NOMO-1 treated with DMSO at 0.1 percent for 48 hours (cell line): Measurements from ENCODE around the gene HYAL3.

Source experiments
- DNase-seq: peaks from one replicate; lab custom pipeline; 2025; ENCODE audit not compliant: unreplicated experiment; lab: John Stamatoyannopoulos, UW

The HYAL3 gene

GRCh38 chr3:50298836-50299637, at the start of gene HYAL3, which contains the start of gene NAA80:
HYAL3 (minus strand) TSS chr3:50299405; CDS start chr3:50295602, 3,803 bp downstream.
NAA80 (minus strand) TSS chr3:50299405; CDS start chr3:50297463, 1,942 bp downstream.
- DNase-seq = peak; percentile 99

- DNase-seq = peak; percentile 70
Measured at GRCh38 chr3:50347187-50347813, 48.1 kb upstream of the HYAL3 start.

GRCh38 chr3:50345586-50346234, 46.5 kb upstream of the HYAL3 start, which contains the start of gene ZMYND10:
ZMYND10 (minus strand) TSS chr3:50345732; CDS start chr3:50345579, 153 bp downstream.
- peak; percentile 39 for DNase-seq

DNA sequence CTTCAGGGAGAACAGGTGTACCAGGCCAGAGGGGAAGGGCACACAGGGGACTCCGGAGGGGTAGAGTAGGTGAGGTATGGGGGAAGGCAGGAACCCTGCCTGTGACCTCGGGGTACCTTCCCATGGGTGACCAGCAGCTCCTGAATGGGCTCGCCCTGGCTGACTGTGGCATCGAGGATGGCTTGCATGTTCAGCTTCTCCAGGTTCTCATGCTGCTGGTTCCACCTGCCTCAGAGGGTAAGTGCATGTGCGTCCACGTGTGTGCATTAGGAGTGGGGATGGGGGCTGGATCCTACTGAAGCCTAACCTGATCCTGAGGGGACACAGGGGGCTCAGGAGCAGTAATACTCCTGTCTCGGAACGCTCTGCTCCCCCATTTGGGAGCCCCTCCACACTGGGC, 45.8 kb upstream of the HYAL3 start:
- DNase-seq = no peak

DNA sequence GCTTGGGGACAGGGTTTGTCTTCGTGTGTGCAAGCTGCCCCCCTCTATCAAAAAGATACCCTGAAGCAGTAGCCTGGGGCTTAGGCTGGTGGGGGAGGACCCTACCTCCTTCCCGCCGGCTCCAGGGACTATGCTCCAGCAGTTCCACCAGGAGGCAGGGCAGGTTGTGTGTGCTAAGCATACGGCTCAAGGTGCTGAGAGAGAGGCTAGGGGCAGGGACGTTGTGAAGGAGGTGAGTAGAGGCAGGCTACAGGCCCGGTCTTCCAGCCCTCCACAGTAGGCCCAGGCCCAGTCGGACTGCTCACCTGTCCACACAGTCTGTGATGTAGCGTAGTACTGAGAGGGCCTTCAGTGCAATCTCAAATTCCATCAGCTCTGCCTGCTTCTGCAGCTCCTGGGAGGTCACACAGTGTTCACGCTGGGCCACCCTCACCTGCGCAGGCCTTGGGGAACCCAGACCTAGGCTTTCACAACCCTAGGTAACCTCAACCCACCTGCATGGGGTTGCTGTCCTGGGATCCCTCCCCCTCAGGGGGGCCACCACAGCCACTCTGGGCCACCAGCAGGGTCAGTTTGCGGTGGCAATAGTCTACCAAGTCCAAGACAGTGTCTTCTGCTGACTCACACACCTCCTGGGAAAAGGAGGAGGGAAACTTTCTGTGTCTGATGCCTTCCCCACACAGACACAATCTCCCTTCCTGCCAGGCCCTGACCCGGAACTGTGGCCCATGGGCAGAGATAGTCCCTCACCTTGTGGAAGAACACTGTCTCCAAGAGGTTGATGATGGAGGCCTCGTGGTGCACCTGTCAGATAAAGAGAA, 43.8 kb upstream of the HYAL3 start:
- no peak for DNase-seq

DNA sequence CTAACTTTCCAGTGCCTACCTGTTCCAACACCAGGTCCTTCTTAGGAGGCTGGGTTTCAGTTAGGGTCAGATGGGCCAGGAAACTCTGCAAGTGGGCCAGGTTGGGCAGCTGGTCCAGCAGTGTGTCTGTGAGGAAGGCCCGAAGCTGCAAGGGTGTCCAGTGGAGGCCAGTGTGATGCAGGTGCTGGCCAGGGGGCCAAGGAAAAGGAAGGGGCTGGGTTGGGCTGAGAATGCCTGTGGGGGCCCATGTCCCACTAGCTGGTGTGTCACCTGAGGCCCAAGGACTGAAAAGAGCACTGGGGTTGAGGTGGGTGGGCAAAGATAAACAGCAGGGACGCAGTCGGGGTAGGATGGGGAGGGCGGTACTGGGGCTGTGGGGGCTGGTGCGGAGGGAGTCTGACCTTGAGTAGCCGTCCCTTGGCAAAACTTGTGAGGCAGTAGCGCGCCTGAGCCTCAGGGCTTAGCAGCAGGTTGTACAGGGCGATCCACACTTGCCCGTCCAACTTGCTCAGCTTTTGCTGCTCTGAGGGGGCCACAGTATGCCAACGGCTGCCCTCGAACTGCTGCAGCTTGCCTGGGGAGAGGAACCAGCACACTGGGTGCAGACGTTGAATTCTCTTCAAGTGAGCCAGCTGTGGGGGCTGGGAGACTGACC, 42.9 kb upstream of the HYAL3 start:
- no peak for DNase-seq

GRCh38 chr3:50341537-50341936, 42.3 kb upstream of the HYAL3 start:
- no peak for DNase-seq

DNA sequence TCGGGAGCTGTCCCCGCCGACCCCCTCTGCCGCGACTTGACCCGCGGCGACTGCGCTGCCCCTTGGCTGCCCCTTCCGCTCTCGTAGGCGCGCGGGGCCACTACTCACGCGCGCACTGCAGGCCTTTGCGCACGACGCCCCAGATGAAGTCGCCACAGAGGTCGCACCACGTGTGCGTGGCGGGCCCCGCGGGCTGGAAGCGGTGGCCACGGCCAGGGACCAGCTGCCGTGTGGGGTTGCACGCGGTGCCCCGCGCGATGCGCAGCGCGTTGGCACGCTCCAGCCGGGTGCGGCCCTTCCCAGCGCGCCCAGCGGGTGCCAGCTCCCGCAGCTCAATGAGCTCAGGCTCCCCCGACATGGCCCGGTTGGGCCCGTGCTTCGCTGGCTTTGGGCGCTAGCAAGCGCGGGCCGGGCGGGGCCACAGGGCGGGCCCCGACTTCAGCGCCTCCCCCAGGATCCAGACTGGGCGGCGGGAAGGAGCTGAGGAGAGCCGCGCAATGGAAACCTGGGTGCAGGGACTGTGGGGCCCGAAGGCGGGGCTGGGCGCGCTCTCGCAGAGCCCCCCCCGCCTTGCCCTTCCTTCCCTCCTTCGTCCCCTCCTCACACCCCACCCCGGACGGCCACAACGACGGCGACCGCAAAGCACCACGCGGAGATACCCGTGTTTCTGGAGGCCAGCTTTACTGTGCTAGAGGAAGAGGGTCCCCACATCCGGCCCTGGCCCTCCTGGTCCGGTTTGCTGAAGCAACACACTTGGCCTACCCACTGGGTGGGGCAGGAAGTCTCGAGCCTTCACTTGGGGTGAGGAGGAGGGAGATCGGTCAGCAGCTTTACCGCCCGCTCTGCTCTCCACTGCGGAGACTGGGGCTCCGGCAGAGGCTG, 41.5 kb upstream of the HYAL3 start, which contains the start of gene RASSF1:
Gene RASSF1 (minus strand): TSS at position 389 of the 882 bp plus-strand sequence. CDS start 31 bp downstream, at position 358.
- DNase-seq = peak; percentile 98

DNA sequence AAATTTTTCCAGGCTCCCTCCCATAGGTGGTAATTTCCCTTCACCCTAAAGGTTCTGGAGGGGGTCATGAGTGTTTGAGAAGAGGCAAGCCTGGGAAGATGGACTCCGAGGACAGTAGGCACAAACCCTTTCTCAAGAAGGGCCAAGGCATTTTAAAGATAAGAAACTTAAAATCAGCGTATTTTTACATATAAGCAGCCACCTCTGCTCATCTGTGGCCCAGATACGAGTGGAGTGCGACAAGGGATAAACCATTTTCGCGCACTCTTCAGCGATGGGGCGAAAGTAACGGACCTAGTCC, 40.9 kb upstream of the HYAL3 start:
- DNase-seq = no peak

GRCh38 chr3:50339485-50340146, 40.4 kb upstream of the HYAL3 start:
- no peak for DNase-seq

DNA sequence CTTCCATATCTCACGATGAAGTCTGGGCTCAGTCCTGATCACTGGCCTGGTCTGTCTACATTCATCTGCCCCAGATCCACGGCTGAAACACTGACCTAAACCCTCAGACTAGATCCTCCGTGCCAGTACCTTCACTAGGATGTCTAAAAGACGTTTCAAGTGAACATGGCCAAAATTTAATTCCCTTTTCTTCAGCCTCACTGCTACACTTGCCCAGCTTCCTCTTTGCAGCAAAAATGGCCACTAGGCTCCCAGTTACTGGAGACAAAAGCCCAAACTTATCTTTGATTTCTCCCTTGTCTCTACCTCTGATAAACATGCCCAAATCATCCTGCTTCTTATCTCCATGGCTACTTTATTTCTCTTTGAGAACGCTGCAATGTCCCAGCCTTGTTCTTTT, 39.8 kb upstream of the HYAL3 start:
- peak; percentile 61 for DNase-seq

DNA sequence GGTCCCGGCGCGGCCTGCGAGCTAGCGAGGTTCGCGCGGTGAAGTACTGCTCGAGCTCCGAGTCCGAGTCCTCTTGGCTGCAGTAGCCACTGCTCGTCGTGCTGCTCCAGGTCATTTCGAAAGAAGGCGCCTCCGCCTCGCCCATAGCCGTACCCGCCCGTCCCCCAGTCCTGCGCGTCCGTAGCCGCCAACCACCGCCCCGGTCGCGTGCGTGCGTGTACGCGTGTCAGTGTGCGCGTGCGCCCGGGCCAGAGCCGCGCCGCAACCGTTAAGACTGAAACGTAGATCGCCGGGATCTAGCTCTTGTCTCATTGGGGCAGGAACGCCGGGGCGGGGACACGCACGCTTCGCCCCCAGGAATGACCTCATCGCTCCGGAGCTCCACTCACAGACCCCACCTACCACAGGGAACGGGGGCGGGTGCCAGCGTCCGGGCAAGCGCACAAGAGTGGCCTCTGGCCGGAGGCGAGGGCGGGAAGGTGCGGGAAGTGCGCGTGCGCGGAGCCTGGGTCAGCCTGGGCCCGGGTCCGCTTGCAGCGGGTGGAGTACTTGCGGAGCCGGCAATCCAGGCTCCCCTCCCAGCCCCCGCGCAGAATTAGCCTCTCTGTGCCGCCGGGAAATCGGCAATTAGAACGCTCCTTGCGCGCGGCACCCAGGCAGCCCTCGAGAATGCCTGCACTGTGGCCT, 38.1 kb upstream of the HYAL3 start:
- peak; percentile 99 for DNase-seq

DNA sequence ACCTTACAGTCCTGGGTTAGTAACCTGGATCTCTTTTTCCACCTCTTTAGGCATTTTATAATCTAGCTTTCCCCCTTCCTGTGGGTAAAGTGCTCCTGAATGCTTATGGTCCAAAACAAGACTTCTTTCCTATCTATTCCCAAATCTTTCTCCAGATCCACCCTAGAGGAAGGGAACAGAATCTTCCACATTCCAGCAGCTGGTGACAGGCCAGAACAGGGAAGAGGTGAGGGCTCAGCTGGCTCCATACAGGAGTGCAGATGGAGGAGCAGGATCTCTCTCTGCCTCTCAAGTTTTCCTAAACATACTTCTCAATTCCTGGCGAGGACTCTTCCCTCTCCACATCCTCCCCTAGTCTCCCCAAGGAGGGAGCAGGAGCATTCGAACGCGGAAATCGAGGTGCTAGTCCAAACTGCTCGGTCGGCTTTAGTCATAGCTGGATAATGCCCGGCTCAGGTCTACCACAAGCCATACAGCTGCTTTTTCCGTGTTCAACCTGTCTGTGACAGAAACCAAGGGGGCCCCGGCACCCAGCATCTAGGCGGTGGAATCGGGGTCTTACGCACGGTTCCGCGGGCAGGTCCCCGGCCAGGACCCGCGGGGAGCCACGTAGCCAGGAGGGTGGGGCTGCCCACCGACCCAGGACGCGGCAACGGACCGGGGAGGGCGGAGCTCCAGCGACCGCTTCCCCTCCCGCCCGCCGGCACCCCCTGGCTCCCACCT, 37.4 kb upstream of the HYAL3 start:
- DNase-seq = no peak

- DNase-seq = no peak
Measured at GRCh38 chr3:50334339-50335075, 35.3 kb upstream of the HYAL3 start.

GRCh38 chr3:50333744-50334328, 34.6 kb upstream of the HYAL3 start:
- no peak for DNase-seq

- DNase-seq = no peak
Measured at GRCh38 chr3:50331364-50331907, 32.2 kb upstream of the HYAL3 start.
